Astrocyte (in vitro differentiated cells and primary cell): ENCODE results near the gene CSMD2. TPM values are rescaled to one million over a fixed set of nuclear protein-coding genes. Genes with fewer than 3 reads are reported as not detected.

Experiments
- DNase-seq: peaks from one replicate; pipeline ENCODE4 v3.0.0-alpha.2; 2010; ENCODE audit warnings: low read depth
- FAIRE-seq: peaks from 2 replicates; lab custom pipeline; 2011; peaks lifted over from hg19 to GRCh38; lab: Jason Lieb, UNC
- H2AFZ ChIP-seq: 2 replicates; pipeline ENCODE4 v1.6.0; 2012; ENCODE audit warnings: low read depth, low read length, inconsistent platforms
- H3K27ac ChIP-seq: 2 replicates; pipeline ENCODE4 v1.5.1; 2011; ENCODE audit warnings: low read depth, low read length, inconsistent platforms
- H3K27me3 ChIP-seq: 2 replicates; pipeline ENCODE4 v1.6.0; 2011; ENCODE audit warnings: low read length, inconsistent platforms; ENCODE audit not compliant: insufficient read depth
- H3K36me3 ChIP-seq: 2 replicates; pipeline ENCODE4 v1.5.1; 2011; ENCODE audit warnings: low read length, inconsistent platforms; ENCODE audit not compliant: insufficient read depth
- H3K4me1 ChIP-seq: 2 replicates; pipeline ENCODE4 v1.5.1; 2011; ENCODE audit warnings: low read length, inconsistent platforms; ENCODE audit not compliant: insufficient read depth
- H3K4me2 ChIP-seq: 2 replicates; pipeline ENCODE4 v1.6.0; 2012; ENCODE audit warnings: low read length, inconsistent platforms
- H3K4me3 ChIP-seq: 2 replicates; pipeline ENCODE4 v1.5.1; 2011; ENCODE audit warnings: low read depth, mild to moderate bottlenecking, low read length, inconsistent platforms; ENCODE audit not compliant: insufficient read depth
- H3K79me2 ChIP-seq: 2 replicates; pipeline ENCODE4 v1.6.0; 2012; ENCODE audit warnings: mild to moderate bottlenecking, low read length, inconsistent platforms; ENCODE audit not compliant: insufficient read depth
- H3K9ac ChIP-seq: 2 replicates; pipeline ENCODE4 v1.6.0; 2012; ENCODE audit warnings: mild to moderate bottlenecking, low read length, inconsistent platforms
- H3K9me3 ChIP-seq: 2 replicates; pipeline ENCODE4 v1.5.1; 2012; ENCODE audit warnings: low read depth, mild to moderate bottlenecking, low read length, inconsistent platforms; ENCODE audit not compliant: insufficient read depth
- H4K20me1 ChIP-seq: 2 replicates; pipeline ENCODE4 v1.6.0; 2012; ENCODE audit warnings: low read length, inconsistent platforms; ENCODE audit not compliant: insufficient read depth
- H3K27ac Mint-ChIP-seq: one replicate; pipeline ENCODE4 v1.8.0; 2021; ENCODE audit warnings: mild to moderate bottlenecking, mixed read lengths; ENCODE audit not compliant: unreplicated experiment
- H3K27me3 Mint-ChIP-seq: one replicate; pipeline ENCODE4 v1.8.0; 2021; ENCODE audit warnings: low read depth, mixed read lengths; ENCODE audit not compliant: unreplicated experiment
- H3K36me3 Mint-ChIP-seq: one replicate; pipeline ENCODE4 v1.8.0; 2021; ENCODE audit warnings: low read depth, mixed read lengths; ENCODE audit not compliant: unreplicated experiment
- H3K4me1 Mint-ChIP-seq: one replicate; pipeline ENCODE4 v1.8.0; 2021; ENCODE audit warnings: low read depth, mixed read lengths; ENCODE audit not compliant: unreplicated experiment
- H3K4me3 Mint-ChIP-seq: one replicate; pipeline ENCODE4 v1.8.0; 2021; ENCODE audit warnings: mild to moderate bottlenecking, moderate library complexity, mixed read lengths; ENCODE audit not compliant: unreplicated experiment
- H3K9me3 Mint-ChIP-seq: one replicate; pipeline ENCODE4 v1.8.0; 2021; ENCODE audit warnings: mild to moderate bottlenecking, mixed read lengths; ENCODE audit not compliant: unreplicated experiment
- EZH2 ChIP-seq: IDR thresholded peaks from 2 replicates; pipeline ENCODE4 v1.6.1; 2012; ENCODE audit warnings: mild to moderate bottlenecking, low read length, inconsistent platforms; ENCODE audit not compliant: insufficient read depth
- total RNA-seq: library from RNA; stranded (reverse); gene quantifications from 2 replicates; pipeline ENCODE4 v1.2.1, GENCODE V29; 2021
- TF ChIP-seq, protein P1 (sequence below): IDR thresholded peaks from 2 replicates; pipeline ENCODE4 v1.5.1; 2011; ENCODE audit warnings: low read depth, mild to moderate bottlenecking, inconsistent platforms, low read length, moderate library complexity; ENCODE audit not compliant: insufficient read depth

CSMD2 gene
- total RNA-seq, 1 donor from 2014 or later = 11.1 TPM

DNA sequence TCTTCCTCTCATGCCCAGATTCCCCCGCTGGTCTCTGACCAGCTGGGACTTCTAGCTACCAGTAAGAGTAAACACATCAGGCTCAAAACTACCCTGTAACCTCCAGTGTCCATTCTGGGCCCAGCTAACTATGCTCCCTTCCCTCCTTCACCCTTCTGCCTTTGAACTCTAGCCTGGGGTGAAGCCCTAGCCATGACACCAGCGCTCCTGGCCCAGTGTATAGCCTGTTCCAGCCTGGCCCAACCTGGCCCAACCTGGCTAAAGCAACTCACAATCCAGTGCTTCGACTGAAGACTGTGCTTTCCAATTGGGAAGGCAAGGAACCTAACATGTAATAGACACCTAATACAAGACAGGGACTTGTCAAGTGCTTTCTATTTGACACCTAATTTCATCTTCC, 27.6 kb downstream of the CSMD2 start:
- no peak for DNase-seq
- Histone ChIP-seq H3K4me3 (no peak overlapping the region), H3K27me3 (no peaks in the 10 kb centered on the region), H3K27ac (no peak overlapping the region), H4K20me1 (peaks cover 48% of the 10 kb centered on the region), H3K4me1 (no peaks in the 10 kb centered on the region), H3K9ac (no peak overlapping the region), H3K9me3 (no peaks in the 10 kb centered on the region), H3K79me2 (peaks cover 17% of the 10 kb centered on the region), H3K4me2 (no peak overlapping the region), H2AFZ (no peak overlapping the region), H3K36me3 (no peaks in the 10 kb centered on the region)
- Mint-ChIP-seq H3K4me3 (no peak overlapping the region), H3K36me3 (peaks cover 8% of the 10 kb centered on the region), H3K9me3 (peaks cover 3% of the 10 kb centered on the region), H3K27me3 (peaks cover 2% of the 10 kb centered on the region), H3K4me1 (no peaks in the 10 kb centered on the region), H3K27ac (no peak overlapping the region)
- no peak for FAIRE-seq
- TF ChIP-seq, protein P1, sequence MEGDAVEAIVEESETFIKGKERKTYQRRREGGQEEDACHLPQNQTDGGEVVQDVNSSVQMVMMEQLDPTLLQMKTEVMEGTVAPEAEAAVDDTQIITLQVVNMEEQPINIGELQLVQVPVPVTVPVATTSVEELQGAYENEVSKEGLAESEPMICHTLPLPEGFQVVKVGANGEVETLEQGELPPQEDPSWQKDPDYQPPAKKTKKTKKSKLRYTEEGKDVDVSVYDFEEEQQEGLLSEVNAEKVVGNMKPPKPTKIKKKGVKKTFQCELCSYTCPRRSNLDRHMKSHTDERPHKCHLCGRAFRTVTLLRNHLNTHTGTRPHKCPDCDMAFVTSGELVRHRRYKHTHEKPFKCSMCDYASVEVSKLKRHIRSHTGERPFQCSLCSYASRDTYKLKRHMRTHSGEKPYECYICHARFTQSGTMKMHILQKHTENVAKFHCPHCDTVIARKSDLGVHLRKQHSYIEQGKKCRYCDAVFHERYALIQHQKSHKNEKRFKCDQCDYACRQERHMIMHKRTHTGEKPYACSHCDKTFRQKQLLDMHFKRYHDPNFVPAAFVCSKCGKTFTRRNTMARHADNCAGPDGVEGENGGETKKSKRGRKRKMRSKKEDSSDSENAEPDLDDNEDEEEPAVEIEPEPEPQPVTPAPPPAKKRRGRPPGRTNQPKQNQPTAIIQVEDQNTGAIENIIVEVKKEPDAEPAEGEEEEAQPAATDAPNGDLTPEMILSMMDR = no peak
- TF ChIP-seq EZH2 = no peak

DNA sequence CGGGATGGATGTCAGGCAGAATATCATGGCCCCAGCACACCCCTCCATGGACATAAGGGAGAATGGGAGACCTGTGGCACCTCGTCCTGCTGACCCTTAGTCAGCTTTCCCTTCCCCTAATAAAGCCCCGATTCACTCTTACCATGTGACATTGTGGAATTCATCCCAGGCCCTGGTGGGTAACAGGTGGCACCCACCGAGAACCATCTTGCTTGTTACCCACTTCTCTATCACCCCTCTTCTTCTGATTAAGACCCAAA, 32.9 kb downstream of the CSMD2 start:
- FAIRE-seq = no peak
- no peak overlapping the region for H3K4me3 Mint-ChIP-seq

DNA sequence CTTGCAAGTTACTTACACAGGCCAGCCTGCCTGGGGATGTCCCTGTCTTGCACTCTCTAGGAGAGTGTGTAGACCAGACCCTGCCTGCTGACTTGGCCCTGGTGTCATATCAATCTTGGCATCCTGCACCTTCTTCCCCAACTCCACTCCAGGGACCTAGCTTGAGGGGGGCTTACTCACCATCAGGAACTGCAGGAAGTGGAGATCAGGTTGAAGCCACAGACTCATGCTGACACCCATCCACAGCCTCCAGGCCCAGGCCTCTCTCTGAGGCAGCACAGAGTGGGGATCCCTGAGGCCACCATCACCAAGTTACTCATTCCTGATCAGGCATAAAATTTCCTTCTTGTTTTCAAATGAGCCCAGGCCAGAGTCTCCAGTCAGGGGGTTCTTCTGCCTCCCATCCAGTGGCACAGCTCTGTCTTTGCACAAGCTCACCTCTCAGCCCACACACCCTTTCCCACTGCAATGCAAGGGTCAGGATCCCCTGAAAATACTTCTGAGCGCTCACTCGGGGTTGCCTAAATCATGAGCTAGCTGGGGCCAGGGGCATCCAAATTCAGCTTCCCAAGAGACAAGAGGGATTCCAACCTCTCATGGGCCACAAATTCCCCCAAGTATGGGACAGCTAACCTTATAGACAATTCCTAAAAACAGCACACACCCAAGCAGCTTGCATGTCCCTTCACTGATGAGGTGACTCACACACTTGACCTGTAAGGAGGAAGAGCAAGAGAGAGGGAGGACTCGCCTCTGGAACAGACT, 33.5 kb downstream of the CSMD2 start:
- peaks cover 4% of the 10 kb centered on the region for H3K4me1 ChIP-seq
- H3K4me2 ChIP-seq = no peak overlapping the region
- Mint-ChIP-seq H3K9me3 (no peaks in the 10 kb centered on the region), H3K27ac (no peak overlapping the region), H3K4me3 (no peak overlapping the region), H3K27me3 (peaks cover 9% of the 10 kb centered on the region), H3K4me1 (no peaks in the 10 kb centered on the region), H3K36me3 (peaks cover 22% of the 10 kb centered on the region)
- no peaks in the 10 kb centered on the region for H3K9me3 ChIP-seq
- peaks cover 9% of the 10 kb centered on the region for H3K79me2 ChIP-seq
- DNase-seq (no peak), FAIRE-seq (no peak)
- H3K4me3 ChIP-seq = no peak overlapping the region
- H2AFZ ChIP-seq = no peak overlapping the region
- H4K20me1 ChIP-seq = peaks cover 58% of the 10 kb centered on the region
- H3K36me3 ChIP-seq = no peaks in the 10 kb centered on the region
- TF ChIP-seq, protein P1 = no peak
- TF ChIP-seq EZH2 = no peak
- H3K9ac ChIP-seq = no peak overlapping the region
- no peaks in the 10 kb centered on the region for H3K27me3 ChIP-seq
- H3K27ac ChIP-seq = no peak overlapping the region

More for the DNA sequence above, 32.9 kb downstream of the CSMD2 start:
- Histone ChIP-seq H3K27me3 (no peaks in the 10 kb centered on the region), H3K36me3 (no peaks in the 10 kb centered on the region), H3K9ac (no peak overlapping the region), H3K79me2 (peaks cover 14% of the 10 kb centered on the region), H4K20me1 (peaks cover 58% of the 10 kb centered on the region), H2AFZ (no peak overlapping the region), H3K4me1 (peaks cover 4% of the 10 kb centered on the region), H3K27ac (no peak overlapping the region), H3K4me2 (no peak overlapping the region), H3K4me3 (no peak overlapping the region), H3K9me3 (no peaks in the 10 kb centered on the region)
- H3K4me1 Mint-ChIP-seq = no peaks in the 10 kb centered on the region
- DNase-seq = no peak
- H3K27me3 Mint-ChIP-seq = peaks cover 4% of the 10 kb centered on the region
- H3K36me3 Mint-ChIP-seq = peaks cover 22% of the 10 kb centered on the region
- no peaks in the 10 kb centered on the region for H3K9me3 Mint-ChIP-seq
- no peak overlapping the region for H3K27ac Mint-ChIP-seq
- TF ChIP-seq, protein P1 = no peak
- TF ChIP-seq EZH2 = no peak
